ENCODE results near the gene PHLDB2. TPM values are rescaled to one million over a fixed set of nuclear protein-coding genes. Genes with fewer than 3 reads are reported as not detected.

Gene PHLDB2
- total RNA-seq, 1 donor from 2014 or later, result 127 TPM

DNA sequence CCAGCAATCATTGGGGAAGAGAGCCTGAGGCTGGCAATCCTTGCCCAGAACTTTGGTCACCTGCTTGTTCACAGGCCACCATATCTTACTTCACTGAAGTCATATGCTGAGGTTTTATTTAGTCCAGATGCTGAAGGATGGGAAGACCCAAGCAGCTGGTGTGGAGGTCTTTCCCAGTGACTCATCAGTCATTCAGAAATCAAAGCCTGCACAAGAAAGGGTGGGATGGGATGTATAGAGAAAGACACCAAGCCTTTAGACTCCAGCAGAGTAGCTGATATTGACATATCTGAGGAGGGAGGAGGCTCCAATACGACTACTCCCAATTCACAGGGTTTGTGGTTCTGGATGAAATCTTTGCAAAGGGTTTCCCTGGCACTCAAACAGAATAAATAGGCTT, 13.0 kb upstream of the PHLDB2 start:
- intact Hi-C loops (cut with DNase I), result no loop called here
- no peak for DNase-seq (ENCODE audit: missing footprints)
- ATAC-seq, result no peak

DNA sequence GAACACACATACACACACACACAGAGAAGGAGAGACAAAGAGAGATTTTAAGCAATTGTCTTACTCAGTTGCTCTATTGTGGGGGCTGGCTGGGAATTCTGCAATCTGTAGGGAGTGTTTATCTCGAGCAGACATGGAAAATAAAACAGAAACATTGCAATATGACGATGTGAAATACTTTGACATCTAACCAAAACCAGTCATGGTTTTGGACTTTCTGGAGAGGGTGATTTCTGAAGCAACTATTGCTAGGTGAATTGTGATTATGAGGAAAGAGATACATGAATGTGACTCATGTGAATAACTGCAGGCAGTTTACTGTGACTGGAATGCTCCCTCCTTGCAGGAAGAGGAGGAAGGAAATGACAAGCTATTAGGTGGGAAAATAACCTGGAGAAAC, 12.3 kb upstream of the PHLDB2 start:
- intact Hi-C loops (cut with DNase I), result no loop called here
- ATAC-seq (no peak), DNase-seq (ENCODE audit: missing footprints) (no peak)

DNA sequence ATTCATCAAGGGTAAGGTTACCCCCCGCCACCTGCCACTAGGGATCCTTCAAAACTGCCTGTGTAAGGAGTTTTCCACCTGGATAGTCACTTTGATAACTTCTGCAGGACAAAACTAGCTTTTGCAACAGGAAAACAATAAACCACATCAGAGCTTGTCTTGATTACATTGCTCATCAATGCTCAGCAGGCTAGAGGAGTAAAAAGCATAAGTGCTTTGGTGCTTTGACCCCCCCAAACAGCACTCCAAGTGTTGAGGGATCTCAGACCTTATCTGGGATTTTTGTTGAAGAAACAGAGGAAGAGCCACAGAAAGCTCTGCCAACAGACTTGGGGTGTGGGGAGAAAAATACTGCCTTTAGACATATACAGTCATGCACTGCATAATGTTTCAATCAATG, 10.8 kb upstream of the PHLDB2 start:
- ATAC-seq, result no peak
- intact Hi-C loops (cut with DNase I), result no loop called here

DNA sequence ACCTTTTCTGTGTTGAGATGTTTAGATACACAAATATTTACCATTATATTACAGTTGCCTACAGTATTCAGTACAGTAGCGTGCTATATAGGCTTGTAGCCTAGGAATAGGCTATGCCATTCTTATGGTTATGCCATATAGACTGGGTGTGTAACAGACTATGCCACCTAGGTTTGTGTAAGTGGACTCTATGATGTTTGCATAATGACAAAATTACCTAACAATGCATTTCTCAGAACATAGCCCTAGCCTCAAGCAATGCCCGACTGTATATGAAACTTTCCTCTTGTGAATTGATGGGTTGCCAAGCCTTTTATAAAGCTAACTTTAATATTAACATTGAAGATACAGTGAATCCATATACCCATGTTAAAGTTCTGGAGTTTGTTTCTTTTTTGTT, 10.3 kb upstream of the PHLDB2 start:
- no peak for ATAC-seq
- intact Hi-C loops (cut with DNase I), result no loop called here
- DNase-seq (ENCODE audit: missing footprints), result no peak

More for the DNA sequence above, 10.8 kb upstream of the PHLDB2 start:
- DNase-seq (ENCODE audit: missing footprints), result no peak

DNA sequence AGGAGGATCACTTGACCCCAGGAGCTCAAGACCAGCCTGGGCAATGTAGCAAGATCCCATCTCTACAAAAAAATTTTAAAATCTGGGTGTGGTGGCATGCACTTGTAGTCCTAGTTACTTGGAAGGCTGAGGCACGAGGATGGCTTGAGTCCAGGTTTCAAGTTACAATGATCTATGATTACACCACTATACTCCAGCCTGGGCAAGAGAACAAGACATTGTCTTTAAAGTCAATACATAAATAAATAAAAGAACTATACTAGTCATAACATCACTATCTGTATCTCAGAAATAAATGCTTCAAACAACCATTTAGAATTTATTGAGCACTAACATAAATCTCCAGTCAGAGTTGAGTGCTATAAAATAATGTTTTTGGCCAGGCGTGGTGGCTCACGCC, 8.5 kb upstream of the PHLDB2 start:
- no peak for ATAC-seq
- intact Hi-C loops (cut with DNase I), result no loop called here

DNA sequence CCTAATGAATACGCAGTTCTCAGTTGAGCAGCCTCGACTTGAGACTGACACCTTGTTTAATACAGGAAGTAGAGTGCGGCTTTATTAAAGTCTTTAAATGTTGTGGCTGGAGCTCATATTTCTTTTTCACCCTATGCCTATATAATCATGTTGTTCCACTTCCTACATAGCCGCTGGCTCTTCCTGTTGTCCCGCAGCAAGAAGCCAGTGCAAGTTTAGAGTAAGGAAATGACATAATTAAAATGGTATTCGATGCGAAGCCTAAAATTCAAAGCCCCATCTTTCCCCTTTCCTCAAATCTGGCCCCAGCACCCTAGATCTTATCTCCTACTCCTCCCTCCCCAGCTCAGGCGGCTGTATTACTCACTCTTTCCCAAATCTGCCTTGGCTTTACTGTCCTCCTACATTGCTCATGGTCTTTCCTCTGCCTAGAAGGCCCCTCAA, 7.5 kb upstream of the PHLDB2 start:
- ATAC-seq (peak; percentile 56), DNase-seq (ENCODE audit: missing footprints) (no peak)
- intact Hi-C loops (cut with DNase I), result no loop called here

More for the DNA sequence above, 8.5 kb upstream of the PHLDB2 start:
- no peak for DNase-seq (ENCODE audit: missing footprints)

DNA sequence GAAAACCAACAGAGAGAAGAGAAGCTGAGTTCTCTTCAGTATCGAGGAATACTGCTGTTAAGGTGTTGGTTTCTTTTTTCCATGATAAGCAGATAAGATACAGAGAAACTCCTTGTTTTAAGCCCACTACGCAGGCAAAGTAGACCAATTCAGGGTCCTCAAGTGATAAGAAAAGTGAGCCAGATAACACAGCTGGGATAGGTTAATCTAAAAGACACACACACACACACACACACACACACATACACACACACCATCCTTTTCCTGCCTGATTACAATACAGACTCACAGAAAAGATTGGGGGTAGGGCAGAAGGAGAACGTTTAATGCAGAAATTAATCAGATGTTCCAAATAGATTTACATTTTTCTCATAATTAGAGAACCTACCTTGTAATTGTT, 6.5 kb upstream of the PHLDB2 start:
- no peak for ATAC-seq
- intact Hi-C loops (cut with DNase I), result no loop called here
- DNase-seq (ENCODE audit: missing footprints), result no peak

DNA sequence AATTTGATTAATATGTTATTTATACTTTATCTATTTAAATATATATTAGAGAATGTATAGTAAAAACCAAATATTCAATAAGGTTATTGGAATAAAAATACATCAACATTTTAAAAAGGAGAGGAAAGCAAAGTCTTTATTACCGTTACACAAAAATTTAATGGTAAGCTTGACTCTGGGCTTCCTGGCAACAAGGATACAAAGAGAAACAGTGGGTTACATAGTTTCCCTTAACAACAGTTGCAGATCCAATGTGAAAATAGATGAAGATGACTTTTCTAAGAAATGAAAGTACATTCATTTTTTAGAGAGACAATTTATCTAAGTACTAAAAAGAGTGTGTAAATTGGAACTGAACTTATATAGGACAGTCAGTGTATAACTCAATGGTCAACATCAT, 6.0 kb upstream of the PHLDB2 start:
- DNase-seq (ENCODE audit: missing footprints) (no peak), ATAC-seq (no peak)
- intact Hi-C loops (cut with DNase I), result no loop called here

DNA sequence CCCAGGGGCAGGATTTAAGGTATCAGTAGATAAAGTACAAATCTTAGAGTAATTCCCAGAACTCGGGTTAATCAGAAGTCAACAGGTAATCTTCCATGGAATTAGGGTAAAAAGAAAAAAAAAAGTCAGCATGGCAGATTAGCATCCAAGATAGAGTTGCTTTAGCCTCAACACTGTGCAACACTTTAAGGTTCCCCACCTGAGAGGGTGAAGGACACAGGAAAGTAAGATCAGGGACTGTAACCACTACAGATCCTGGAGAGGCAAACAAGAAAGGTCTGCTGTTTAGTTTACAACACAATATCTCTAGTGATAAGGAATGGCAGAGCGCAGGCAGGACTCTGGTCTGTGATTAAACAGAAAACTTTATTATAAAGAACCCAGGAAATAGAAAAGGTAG, 4.1 kb upstream of the PHLDB2 start:
- DNase-seq (ENCODE audit: missing footprints) (no peak), ATAC-seq (no peak)
- intact Hi-C loops (cut with DNase I), result loop anchor here (5.0 kb wide), 1 partner anchor 53 kb away; no protein-coding TSS in a partner anchor

DNA sequence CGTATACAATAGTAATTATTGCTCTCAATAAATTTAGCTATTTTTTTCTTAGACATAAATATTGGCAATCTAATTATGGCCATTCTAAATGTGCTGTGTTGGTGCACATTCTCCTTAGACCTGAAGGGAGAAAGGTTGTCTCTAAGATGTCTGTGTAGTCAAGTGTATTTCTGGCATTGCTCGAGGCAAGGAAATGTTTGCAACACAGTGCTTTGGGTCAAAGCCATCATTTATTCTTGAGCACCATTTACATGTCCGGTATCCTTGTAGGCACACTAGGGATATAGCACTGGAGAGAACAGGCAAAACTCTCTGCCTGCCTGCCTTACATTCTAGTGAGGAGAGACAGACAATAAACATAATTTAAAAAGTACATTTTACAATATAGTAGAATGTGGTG, 2.6 kb upstream of the PHLDB2 start:
- DNase-seq (ENCODE audit: missing footprints), result no peak
- ATAC-seq, result no peak
- intact Hi-C loops (cut with DNase I), result loop anchor here (5.0 kb wide), 1 partner anchor 54 kb away; no protein-coding TSS in a partner anchor

DNA sequence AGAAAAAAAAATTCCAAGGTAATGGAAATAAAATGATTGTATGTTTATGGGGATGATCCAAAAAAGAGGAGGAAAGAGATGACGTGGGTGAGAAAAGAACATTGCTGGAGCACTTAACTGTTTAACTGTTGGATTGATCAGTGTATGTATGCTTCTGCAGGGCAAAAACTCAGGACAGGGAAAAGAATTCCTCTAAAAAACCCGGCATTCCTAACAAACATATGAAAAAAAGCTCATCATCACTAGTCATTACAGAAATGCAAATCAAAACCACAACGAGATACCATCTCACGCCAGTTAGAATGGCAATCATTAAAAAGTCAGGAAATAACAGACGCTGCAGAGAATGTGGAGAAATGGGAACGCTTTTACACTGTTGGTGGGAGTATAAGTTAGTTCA, 1.6 kb upstream of the PHLDB2 start:
- intact Hi-C loops (cut with DNase I), result loop anchor here (5.0 kb wide), 1 partner anchor 55 kb away; no protein-coding TSS in a partner anchor
- no peak for ATAC-seq

DNA sequence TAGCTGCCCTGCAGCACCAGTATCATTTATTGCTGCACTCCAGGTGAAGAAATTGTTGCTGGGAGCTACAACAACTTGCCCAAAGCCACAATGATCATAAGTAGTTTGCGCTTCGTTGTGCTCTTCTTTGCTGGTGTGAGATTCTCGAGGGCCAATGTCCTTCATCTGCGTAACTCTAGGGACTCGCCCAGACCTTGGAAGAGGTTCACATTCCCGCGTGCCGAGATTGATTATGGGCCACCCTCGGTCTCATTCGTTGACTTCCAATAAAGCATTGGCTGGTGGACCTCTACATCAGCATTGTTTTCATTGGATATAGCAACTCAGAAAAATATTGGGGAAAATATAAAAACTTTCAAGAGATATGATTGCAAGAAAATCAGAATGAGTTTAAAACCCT, 423 bp upstream of the PHLDB2 start:
- no peak for ATAC-seq
- no peak for DNase-seq (ENCODE audit: missing footprints)
- intact Hi-C loops (cut with DNase I), result loop anchor here (5.0 kb wide), 1 partner anchor 56 kb away; no protein-coding TSS in a partner anchor

More for the DNA sequence above, 1.6 kb upstream of the PHLDB2 start:
- no peak for DNase-seq (ENCODE audit: missing footprints)

DNA sequence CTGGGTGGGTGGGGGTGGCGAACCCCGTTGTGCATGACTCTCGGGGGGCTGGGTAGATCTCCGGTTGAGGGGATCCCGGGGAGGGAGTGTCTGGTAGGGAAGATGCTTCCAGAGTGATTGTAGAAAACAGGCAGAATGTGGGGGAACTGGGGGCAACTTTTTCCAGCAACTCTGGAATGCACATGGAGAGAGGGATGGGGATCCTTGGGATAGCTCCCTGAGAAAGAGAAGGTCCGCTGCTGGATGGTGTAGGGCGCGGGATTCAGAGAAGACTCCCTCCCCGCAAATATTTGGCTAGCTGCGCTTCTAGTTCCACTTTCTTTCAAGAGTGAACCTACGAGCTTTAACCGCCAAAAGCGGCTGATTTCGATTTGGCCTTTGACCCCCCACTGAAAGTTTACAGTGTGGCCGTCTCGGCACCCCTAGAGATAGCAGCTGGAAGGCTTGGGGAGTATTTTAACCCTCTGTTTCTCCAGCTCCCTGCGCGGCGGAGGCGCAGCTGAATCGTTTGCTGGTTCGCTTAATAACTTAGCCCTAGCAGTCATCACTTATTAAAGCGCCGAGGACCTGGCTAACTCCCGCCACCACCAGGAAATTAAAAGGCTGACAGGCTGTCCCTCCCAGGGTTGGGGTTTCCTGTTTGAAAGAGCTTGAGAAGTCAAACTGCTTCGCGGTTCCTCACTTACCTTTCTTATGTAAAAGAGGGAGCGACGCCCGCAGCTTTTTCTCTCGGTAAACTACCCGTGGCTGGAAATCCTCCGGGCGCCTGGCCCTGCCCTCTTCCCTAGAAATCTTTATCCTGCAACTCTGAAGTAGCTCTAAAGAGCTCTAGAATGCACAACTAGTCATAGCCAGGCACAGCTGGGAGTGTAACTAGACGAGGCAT, 1.2 kb downstream of the PHLDB2 start:
- DNase-seq (ENCODE audit: missing footprints) (peak; percentile 84), ATAC-seq (peak; percentile 74)
- intact Hi-C loops (cut with DNase I), result loop anchor here (1.0 to 5.0 kb wide), 7 partner anchors 38 to 143 kb away; no protein-coding TSS in a partner anchor

DNA sequence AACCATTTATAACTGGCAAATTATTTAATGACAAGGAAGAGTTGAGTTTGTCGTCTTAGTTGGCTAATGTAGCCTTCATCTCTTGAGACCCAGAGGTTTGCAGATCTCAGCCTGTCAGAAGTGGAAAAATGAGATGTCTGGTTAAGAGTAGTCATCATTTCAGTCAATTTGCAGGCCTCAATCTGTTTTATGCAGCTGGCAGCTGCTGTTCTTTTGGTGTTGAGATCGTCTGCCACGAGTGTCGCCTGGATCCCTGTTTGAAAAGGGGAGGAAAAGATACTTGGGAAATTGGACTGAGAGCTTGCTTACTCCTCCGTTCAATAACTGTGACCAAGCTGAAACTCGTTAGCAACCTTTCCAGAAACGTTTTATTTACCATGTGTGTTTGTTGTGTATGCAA, 2.3 kb downstream of the PHLDB2 start:
- DNase-seq (ENCODE audit: missing footprints) (no peak), ATAC-seq (no peak)
- intact Hi-C loops (cut with DNase I), result loop anchor here (2.0 to 5.0 kb wide), 3 partner anchors 39 to 79 kb away; no protein-coding TSS in a partner anchor

DNA sequence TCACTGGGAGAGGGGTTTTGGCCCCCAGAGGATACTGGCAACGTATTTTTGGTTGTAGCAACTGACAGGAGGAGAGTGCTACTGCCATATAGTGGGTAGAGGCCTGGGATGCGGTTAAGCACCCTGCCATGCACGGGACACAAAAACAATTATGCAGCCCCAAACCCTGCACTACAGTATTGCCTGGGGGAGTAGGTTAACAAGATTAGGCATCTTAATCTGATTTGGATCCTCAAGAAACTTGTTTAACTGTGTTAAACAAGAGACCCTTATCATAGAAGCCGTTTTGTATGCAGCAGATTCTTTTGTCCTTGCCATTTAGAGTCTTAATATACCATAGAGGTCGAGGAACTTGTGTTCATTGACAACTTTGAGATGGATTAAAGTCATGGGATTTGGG, 3.4 kb downstream of the PHLDB2 start:
- no peak for ATAC-seq
- intact Hi-C loops (cut with DNase I), result loop anchor here (5.0 kb wide), 2 partner anchors 40 to 80 kb away; no protein-coding TSS in a partner anchor

DNA sequence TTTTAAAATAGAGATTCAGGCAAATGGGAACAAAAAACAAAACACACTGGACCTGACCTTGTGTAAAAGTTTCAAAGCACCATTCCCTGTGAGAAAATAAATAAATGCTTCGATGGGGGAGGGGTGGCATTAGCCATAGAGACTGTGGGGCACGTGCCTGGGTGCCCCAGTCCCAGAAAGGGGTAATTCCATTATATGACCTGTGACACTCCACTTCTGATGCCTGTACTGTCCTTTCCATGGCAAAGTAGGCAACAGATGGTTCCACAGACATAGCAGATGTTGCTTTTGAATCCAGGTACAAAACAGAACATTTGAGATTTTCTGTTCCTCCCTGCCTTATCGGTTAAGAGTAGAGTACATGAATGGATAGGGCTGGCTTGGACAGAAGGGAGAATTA, 3.9 kb downstream of the PHLDB2 start:
- ATAC-seq (no peak), DNase-seq (ENCODE audit: missing footprints) (no peak)
- intact Hi-C loops (cut with DNase I), result loop anchor here (5.0 kb wide), 2 partner anchors 41 to 81 kb away; no protein-coding TSS in a partner anchor

More for the DNA sequence above, 3.4 kb downstream of the PHLDB2 start:
- DNase-seq (ENCODE audit: missing footprints), result no peak

DNA sequence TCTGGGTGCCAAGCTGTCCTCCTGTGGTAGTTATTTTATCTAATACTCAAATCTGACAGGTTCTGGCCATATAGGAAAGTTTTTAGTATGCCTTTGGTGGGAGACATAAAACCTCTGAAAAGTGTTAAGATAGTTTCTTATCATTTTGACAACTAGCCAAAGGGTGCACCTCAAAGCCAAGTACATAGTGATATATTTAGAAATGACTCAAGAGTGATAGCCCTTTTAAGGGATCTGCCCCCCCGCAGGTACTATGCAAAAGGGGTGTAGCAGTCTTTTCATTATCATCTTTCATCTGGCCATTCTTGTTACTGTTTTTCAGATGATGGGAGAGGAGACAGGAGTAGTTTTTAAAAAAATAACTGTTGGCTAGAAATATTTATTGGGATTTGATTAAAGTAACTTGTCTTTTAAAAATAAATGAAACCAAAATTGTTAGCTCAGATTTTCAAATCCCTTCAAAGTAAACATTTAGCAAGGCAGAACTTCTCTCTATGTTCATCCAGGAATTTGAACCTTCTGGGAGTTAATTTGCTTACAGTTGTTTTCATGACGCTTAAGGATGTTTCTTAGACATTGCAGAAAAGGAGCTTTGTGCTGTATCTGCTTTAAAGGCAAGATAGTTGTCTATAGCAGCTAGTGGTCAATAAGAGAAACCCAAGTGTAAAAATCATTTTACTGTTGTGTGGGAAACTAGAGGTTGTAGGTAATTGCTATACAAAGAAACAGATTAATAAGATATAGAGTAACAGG, 5.1 kb downstream of the PHLDB2 start:
- DNase-seq (ENCODE audit: missing footprints) (no peak), ATAC-seq (no peak)
- intact Hi-C loops (cut with DNase I), result loop anchor here (2.0 to 5.0 kb wide), 3 partner anchors 42 to 82 kb away; no protein-coding TSS in a partner anchor

DNA sequence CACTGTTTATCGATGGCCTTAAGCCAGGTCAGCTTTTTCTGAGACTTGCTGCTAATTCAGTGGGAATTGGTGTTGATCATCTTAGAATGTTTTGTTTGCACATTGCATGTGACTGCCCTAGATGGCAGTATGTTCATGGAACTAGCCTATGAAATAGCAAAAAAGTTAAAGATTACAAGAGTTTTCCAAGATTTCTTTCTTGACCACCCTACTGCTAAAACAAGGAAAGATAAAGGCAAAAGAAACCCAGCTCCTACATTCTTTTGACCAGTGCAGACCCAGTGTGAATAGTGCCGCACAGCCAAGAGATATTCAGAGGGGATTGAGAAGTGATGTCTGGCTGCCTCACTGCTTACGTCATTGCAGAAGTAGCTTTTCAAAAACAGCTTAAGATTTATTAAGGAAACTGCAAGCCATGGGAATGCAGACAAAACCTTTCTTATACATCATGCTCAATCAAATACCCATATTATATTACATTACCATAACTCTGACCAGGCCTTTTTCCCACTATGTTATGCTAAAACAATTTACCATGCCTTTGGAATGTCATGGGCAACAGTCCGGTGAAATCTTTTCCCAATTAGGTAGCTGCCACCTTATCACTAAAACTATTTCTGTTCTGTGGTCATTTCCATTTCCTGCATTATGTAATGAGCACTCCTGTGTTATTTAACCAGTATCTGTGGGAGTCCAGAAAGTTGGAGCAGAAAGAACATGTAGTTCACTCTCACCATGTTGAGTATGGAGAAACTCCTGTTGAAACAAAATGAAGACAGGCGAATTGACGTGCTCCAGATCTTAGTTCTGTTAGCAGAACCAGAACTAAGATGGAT, 6.0 kb downstream of the PHLDB2 start:
- DNase-seq (ENCODE audit: missing footprints), result no peak
- ATAC-seq, result peak; percentile 70
- intact Hi-C loops (cut with DNase I), result loop anchor here (2.0 to 5.0 kb wide), 3 partner anchors 43 to 83 kb away; no protein-coding TSS in a partner anchor
